H4 (cell line): ENCODE data around the gene TTC9C. TPM values are rescaled to one million over a fixed set of nuclear protein-coding genes. Genes with fewer than 3 reads are reported as not detected.

Source experiments
- total RNA-seq: library from RNA; depleted of rRNA; stranded (reverse); fragments of >200 nt; shearing (Covaris generic); gene quantifications from 2 replicates; pipeline ENCODE4 v1.2.3, GENCODE V29; 2014; rRNA removed

Gene TTC9C
- total RNA-seq, 1 experiment from 2014 or later = 46.9 TPM

Other genes starting within 250 kb of the TTC9C start
- gene AHNAK, start 181.7 kb upstream of the TTC9C start, total RNA-seq = 47.0 and 60.1 TPM in 2 replicates
- 1,742 and 1,908 TPM in 2 replicates for gene EEF1G, start 154.6 kb upstream of the TTC9C start, total RNA-seq
- 2.3 and 5.4 TPM in 2 replicates for gene TUT1, start 137.0 kb upstream of the TTC9C start, total RNA-seq
- 96.1 and 108 TPM in 2 replicates for gene MTA2, start 126.6 kb upstream of the TTC9C start, total RNA-seq
- gene EML3, start 115.7 kb upstream of the TTC9C start, total RNA-seq = 10.1 and 13.8 TPM in 2 replicates
- 4.2 and 11.4 TPM in 2 replicates for gene ROM1, start 115.2 kb upstream of the TTC9C start, total RNA-seq
- gene B3GAT3, start 106.5 kb upstream of the TTC9C start, total RNA-seq = 13.5 and 26.0 TPM in 2 replicates
- gene GANAB, start 81.9 kb upstream of the TTC9C start, total RNA-seq = 142 and 153 TPM in 2 replicates
- gene INTS5, start 75.2 kb upstream of the TTC9C start, total RNA-seq = 14.5 and 16.0 TPM in 2 replicates
- 100 and 130 TPM in 2 replicates for gene C11orf98, start 63.3 kb upstream of the TTC9C start, total RNA-seq
- 7.0 and 8.4 TPM in 2 replicates for gene CSKMT, start 63.2 kb upstream of the TTC9C start, total RNA-seq
- gene UQCC3, start 56.8 kb upstream of the TTC9C start, total RNA-seq = 9.1 and 12.2 TPM in 2 replicates
- gene LBHD1, start 56.2 kb upstream of the TTC9C start, total RNA-seq = 3.7 and 5.1 TPM in 2 replicates
- gene UBXN1, start 49.4 kb upstream of the TTC9C start, total RNA-seq = 93.7 and 110 TPM in 2 replicates
- 0.14 TPM in 1 of 2 replicates, not detected in the other for gene LRRN4CL, start 39.0 kb upstream of the TTC9C start, total RNA-seq
- 128 TPM in 2 replicates for gene BSCL2, start 21.1 kb upstream of the TTC9C start, total RNA-seq
- gene GNG3, start 20.8 kb upstream of the TTC9C start, total RNA-seq = 0.41 TPM in 1 of 2 replicates, not detected in the other
- gene HNRNPUL2, start 1.0 kb upstream of the TTC9C start, total RNA-seq = 4.7 and 5.0 TPM in 2 replicates
- gene ZBTB3, start 25.7 kb downstream of the TTC9C start, total RNA-seq = 6.9 and 7.5 TPM in 2 replicates
- 140 and 182 TPM in 2 replicates for gene POLR2G, start 33.1 kb downstream of the TTC9C start, total RNA-seq
- gene TAF6L, start 42.9 kb downstream of the TTC9C start, total RNA-seq = 15.0 and 19.1 TPM in 2 replicates
- gene TMEM179B, start 58.9 kb downstream of the TTC9C start, total RNA-seq = 77.5 and 85.5 TPM in 2 replicates
- gene TMEM223, start 63.5 kb downstream of the TTC9C start, total RNA-seq = 43.1 and 62.4 TPM in 2 replicates
- 25.1 and 31.1 TPM in 2 replicates for gene NXF1, start 77.0 kb downstream of the TTC9C start, total RNA-seq
- 22.3 and 26.3 TPM in 2 replicates for gene STX5, start 103.6 kb downstream of the TTC9C start, total RNA-seq
- gene TEX54, start 104.4 kb downstream of the TTC9C start, total RNA-seq = not detected in 2 replicates
- 60.1 and 63.7 TPM in 2 replicates for gene WDR74, start 111.1 kb downstream of the TTC9C start, total RNA-seq
- gene SLC3A2, start 152.4 kb downstream of the TTC9C start, total RNA-seq = 478 and 499 TPM in 2 replicates
- gene CHRM1, start 192.9 kb downstream of the TTC9C start, total RNA-seq = not detected in 2 replicates